Measurements from ENCODE around the gene EXD2.
"Not testable (repeated sequence)": the region's sequence is repeated elsewhere in the genome, so short reads cannot be mapped to it uniquely, and the experiment has no call there.

The EXD2 gene

GRCh38 chr14:69252851-69253250, 61.6 kb downstream of the EXD2 start:
- DNase-seq = no peak

DNA sequence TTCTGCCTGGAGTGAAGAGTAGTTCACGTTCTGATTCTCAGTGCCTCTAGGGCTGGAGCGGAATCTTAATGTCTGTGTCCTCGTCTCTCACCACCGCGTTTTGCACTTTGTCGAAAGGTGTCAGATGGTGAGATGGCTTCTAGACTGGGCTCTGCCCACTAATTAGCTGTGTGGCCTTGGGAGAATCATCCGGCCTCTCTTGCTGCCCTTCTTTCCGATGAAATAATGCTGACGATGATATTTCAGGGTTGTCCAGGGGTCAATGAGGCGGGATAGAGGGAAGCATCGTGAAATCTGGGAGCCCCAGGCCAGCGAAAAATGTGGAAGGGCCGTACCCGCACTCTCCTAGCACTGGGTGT, 67.8 kb downstream of the EXD2 start:
- no peak for DNase-seq

- DNase-seq = peak; percentile 89
Measured at GRCh38 chr14:69259527-69260189, 68.4 kb downstream of the EXD2 start, which contains the start of gene GALNT16. Gene GALNT16, plus strand, starts transcription at chr14:69260158. Its CDS starts 133 bp downstream, at chr14:69260291.

DNA sequence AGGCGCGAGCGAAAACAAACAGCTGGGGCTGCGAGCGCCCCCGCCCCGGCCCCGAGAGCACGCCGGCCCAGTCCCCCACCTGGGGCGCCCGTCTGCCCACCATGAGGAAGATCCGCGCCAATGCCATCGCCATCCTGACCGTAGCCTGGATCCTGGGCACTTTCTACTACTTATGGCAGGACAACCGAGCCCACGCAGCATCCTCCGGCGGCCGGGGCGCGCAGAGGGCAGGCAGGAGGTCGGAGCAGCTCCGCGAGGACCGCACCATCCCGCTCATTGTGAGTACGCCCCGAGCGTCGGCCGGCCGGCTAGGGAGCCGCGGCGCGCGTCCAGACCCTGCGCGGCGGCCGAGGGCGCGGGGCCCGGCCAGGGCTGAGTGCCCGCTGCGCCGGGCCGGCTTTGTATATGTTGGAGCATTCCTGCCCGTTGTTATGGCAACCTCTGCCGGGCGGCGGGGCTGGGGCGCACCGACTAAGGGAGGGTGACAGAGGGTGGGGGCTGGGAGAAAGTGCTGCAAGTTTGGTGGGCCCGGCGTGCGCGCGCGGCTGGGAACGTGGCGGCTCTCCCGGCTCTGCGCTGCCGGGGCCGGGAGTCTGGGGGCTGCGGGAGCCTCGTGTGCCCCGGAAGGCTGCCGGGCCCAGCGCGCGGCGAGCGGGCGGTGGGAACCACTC, 69.0 kb downstream of the EXD2 start:
- DNase-seq = no peak

DNA sequence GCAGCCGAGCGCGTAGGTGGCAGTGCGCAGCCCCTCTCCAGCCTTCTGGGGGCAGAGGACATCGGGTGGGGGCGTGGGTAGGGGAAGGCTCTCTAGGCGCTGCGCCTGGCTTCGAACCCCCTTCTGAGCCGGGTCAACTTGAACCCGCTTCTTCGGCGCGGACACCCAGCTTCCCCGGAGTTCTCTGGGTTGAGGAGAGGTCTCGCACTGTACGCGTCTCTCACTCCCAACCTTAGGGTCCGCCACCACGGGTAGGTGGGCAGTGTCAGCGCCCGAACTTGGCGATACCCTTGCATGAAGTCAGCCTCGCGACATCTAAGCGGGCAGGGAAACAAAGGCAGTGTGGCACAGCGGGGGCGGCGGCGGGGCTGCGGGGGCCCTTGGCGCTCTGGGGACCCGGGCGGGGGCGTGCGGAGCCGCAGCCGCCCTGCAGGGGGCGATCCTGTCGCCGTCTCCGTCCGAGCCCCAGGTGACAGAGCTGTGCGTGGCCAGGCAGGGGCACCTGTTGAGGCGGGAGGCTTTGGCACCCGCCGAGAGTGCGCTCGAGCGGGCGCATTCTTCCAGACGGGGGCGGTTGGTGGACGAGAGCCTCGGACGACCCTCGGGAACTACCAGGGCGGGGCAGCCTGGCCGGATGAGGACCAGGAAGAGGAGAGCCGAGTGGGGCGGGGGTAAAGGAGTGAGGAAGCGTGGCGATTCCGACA, 69.7 kb downstream of the EXD2 start:
- peak; percentile 65 for DNase-seq

GRCh38 chr14:69261761-69262331, 70.5 kb downstream of the EXD2 start:
- peak; percentile 44 for DNase-seq

DNA sequence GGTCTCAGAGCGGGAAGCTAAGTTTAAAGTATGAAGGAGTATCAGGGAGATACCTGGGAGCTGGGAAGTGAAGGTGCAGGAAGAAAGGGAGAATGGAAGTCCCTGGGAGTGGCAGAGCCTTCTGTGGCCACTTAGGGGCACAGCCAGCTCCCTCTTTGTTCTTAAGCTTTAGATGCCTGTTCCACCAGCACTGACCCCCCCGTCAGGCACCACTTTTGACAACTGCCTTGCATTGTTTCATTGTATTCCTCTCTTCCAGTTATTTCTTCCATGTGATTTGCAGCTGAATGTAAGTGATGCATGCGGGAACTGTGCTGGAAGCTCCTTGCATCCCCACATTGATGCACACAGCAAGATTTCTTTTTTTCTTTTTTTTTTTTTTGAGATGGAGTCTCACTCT, 71.2 kb downstream of the EXD2 start:
- no peak for DNase-seq

DNA sequence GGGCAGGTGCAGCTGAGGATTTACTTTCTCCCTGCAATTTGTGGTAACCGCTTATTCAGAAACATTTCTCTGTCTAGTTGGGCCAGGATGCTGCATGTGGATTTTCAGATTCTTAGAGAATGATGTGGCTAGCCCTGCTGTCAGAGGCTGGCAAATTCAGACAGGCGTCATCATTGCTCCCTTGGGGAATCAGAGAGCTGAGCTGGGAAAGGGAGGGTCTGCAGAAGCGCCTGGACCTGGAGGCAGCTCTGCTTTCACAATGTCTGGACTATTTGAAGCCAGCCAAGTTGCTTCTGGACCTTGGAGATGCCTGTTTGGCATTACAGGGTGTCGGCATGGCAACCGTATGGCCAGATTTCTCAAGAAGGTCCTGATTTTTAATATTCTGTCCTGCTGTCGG, 72.1 kb downstream of the EXD2 start:
- DNase-seq = peak; percentile 39

GRCh38 chr14:69263771-69264170, 72.5 kb downstream of the EXD2 start:
- no peak for DNase-seq

DNA sequence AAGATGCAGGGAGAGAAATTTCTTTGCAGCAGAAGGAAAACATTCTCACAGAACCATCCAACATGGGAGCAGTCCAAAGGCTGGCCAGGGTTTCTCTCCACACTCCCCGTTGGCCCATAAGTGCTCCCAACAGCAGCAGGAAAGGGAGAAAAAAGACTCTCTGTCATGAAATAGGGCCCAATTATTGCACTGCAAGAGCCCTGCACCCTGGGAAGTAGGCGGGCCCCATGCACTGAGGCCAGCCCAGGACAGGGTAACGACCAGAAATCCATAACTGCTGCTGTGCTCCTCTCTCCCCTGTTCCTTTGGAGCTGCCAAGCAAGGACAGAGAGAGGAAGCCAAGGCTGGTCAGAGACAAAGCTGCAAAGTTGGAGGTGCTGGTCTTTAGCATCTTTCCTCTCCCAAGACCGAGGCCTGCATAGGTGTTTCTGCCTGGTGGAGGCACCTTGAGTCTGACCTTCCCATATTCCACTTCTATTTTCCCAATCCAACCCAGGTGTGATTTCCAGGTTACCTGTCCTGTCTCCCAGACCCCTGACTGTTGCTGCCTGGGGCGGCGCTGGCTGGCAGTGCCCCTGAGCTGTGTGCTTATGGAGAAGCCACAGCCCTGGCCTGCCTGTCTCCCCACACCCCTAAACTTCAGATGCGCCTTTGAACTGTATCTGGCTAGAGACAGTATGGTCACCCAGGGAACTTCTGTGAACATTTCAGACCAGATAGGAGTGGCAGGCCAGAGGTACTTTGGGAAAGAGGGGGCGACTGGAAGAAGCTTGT, 75.5 kb downstream of the EXD2 start:
- DNase-seq = no peak

DNA sequence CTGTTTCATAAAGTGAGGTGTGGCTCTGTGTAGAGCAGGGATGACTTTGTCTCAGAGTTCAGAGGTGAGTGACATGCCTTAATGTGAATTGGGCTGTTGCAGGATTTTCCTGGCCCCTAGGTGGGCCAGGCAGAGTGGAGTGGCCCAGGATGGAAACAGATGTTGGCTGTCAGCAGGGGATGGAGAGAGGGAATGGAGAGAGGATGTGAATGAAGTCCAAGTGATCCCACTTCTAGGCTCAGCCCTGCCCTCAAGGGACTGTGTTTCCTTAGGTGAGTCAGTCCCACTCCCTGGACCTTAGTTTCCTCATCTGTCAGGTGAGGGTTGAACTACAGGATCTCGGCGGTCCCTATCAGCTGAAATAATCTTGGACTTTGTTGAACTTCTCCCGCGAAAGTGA, 76.2 kb downstream of the EXD2 start:
- DNase-seq = no peak

GRCh38 chr14:69268223-69268622, 76.9 kb downstream of the EXD2 start:
- DNase-seq = no peak

DNA sequence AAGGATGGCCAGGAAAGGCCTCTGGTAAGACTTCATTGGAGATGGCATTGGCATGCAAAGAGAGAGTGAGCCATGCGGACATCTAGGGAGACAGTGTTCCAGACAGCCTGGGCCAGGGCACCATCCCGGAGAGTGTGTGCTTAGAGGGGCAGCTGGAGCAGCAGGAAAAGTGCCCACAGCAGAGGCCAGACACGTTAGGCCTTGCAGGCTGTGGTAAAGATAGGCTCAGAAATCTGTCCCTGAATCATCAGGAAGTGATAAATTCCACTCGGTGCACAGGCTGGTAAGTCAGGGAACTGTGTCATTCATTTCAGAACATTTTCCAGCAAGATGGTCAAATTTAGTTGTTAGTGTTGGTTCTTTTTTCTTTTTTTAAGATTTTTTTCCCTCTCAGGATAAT, 77.5 kb downstream of the EXD2 start:
- DNase-seq = no peak

GRCh38 chr14:69269381-69269780, 78.1 kb downstream of the EXD2 start:
- no peak for DNase-seq

- DNase-seq = no peak
Measured at GRCh38 chr14:69270097-69270496, 78.8 kb downstream of the EXD2 start.

- DNase-seq = no peak
Measured at GRCh38 chr14:69270795-69271708, 79.8 kb downstream of the EXD2 start.

- no peak for DNase-seq
Measured at GRCh38 chr14:69274321-69274720, 83.0 kb downstream of the EXD2 start.

DNA sequence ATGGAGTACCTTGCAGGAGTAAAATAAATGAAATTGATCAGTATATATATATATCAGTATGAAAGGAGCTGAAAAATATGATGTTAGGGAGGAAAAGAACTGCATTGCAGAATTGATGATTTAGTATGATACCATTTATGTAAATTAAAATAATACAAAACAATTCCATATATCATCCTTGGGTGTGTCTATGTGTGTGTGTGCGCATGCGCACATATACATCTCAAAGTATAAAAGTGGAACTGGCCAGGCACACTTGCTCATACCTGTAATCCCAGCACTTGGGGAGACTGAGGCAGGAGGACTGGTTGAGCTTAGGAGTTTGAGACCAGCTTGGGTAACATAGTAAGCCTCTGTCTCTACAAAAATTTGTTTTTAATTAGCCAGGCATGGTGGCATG, 84.0 kb downstream of the EXD2 start:
- no peak for DNase-seq

GRCh38 chr14:69277356-69277755, 86.1 kb downstream of the EXD2 start:
- not testable (repeated sequence) for DNase-seq

GRCh38 chr14:69280746-69281291, 89.5 kb downstream of the EXD2 start:
- no peak for DNase-seq

DNA sequence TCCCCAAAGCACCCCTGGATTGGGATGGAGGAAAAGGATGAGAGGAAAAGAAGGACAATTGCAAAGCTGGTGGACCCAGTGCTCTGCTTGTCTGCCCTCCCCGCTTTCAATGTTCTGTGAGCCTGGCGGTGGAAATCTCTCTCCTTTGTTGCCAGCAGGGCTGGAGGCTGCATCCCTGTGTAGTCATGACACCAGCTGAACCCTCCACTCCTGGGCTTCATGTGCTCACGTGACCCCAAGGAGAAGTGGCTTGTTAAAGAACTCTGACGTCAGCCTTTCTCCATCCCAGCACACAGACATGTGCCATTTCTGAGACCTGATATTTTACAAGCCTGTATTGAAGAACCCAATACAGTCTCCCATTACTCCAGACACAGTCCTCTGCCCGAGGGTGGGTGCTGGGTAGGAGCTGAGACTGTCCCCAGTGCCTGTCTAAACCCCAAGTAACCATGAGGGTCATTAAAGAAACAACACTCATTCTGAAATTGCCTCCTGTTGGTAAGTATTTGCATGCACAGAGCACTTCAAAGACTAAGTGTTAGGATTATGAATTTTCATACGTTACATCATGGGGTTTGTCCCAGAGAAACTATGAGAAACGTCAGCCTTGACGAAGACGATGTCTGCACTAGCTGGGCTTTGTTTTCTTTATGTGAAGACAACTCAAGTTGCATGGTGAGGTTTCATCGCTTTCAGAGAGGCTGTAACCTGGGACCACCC, 90.3 kb downstream of the EXD2 start:
- no peak for DNase-seq

Data from retina (tissue), 1 donor.